HG03354 (cell line): Measurements from ENCODE around the gene GRXCR2.
"Not testable (repeated sequence)": the region's sequence is repeated elsewhere in the genome, so short reads cannot be mapped to it uniquely, and the experiment has no call there.

Experiments
- ATAC-seq: cut with Tn5 transposase; IDR thresholded peaks from one replicate; pipeline ENCODE4 v1.9.1; 2021; ENCODE audit warnings: mild to moderate bottlenecking; ENCODE audit not compliant: unreplicated experiment, poor library complexity, severe bottlenecking

Gene GRXCR2

DNA sequence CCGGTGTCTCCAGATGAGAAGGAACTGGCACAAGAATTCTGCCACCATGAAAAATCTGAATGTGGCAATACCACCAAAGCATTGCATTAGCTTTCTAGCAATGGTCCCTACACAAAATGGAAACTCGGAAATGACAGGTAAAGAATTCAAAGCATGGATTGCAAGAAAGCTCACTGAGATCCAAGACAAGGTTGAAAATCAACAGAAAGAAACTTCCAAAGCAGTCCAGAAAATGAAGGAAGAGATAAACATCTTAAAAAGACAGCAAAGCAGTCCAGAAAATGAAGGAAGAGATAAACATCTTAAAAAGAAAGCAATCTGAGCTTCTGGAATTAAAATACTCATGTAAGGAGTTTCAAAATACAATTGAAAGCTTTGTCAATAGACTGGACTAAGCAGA lies 16.8 kb upstream of the GRXCR2 start:
- ATAC-seq: no peak

GRCh38 chr5:145887976-145888574 lies 15.3 kb upstream of the GRXCR2 start:
- ATAC-seq: peak; percentile 66

- ATAC-seq: no peak
These were observed 14.4 kb upstream of the GRXCR2 start for GRCh38 chr5:145887217-145887616.

DNA sequence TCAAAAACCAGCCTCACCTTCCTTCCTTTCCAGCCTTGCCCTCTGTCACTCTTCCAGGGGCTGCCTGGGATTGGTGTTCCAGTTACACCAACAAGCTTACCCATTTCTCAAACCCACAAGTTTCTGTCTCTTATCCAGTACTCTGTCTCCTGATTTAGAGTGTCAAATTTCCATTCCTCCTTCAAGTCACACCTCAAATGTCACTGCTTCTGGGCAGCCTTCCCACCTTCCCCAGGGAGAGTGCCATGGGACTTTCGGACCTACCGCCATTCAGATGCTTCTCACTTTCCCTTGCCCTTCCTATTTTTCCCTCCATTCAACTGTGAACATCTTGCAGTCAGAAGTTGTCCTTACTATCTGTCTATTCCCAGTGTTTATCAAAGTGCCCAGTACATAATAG lies 2.0 kb upstream of the GRXCR2 start:
- ATAC-seq: no peak

DNA sequence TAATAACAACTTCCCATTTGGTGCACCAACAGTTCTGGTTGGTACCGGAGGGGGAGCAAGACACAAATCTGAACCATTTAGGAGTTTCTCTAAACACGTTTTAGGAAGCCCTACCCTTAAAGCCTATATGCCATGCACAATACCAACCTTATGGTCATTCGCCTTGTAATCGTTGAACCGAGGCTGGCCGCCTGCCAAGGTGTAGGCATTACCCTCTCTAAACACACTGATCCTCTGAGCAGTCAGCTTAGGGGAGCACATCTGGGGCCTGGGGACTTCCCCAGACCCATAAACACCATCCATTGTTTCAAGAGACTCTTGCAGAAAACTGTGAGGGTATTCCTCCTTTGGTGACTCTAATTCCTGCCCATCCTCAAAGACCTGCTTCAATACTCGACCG lies 328 bp downstream of the GRXCR2 start:
- ATAC-seq: no peak

DNA sequence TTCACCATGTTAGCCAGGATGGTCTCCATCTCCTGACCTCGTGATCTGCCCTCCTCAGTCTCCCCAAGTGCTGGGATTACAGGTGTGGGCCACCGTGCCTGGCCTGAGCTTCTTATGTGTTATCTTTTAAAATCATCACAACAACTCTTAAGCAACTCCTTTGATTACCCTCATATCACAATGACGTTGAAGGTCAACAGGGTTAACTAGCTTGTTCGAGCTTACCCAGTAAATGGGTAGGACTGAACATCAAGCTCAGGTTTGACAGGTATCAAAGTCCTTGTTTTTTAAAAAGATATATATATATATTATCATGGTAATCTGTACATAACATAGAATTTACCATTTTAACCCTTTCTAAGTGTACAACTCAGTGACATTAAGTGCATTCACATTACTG lies 3.1 kb downstream of the GRXCR2 start:
- ATAC-seq: no peak

DNA sequence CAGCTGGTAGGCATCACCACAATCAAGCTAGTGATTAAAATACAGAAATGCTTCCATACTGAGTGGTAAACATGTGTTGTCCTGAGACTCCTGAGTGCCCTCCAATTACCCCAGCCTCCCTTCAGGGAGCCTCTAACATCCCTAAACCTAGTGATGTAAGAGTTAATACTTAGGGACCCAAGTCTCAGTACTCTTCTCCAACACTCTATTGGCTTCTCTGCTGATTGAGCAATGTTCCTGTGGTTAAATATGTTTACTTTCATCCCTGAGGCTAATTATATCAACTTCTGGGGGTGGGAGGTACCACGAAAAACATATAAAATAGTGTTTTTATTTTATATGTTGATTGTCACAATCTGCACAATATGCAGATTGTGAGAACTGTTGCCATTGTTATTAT lies 5.0 kb downstream of the GRXCR2 start:
- ATAC-seq: no peak

- ATAC-seq: not testable (repeated sequence)
These were observed 8.4 kb downstream of the GRXCR2 start for GRCh38 chr5:145864432-145864831.

- ATAC-seq: no peak
These were observed 9.8 kb downstream of the GRXCR2 start for GRCh38 chr5:145863003-145863402.

- ATAC-seq: no peak
These were observed 12.9 kb downstream of the GRXCR2 start for GRCh38 chr5:145859897-145860296.

GRCh38 chr5:145859453-145859852 lies 13.4 kb downstream of the GRXCR2 start:
- ATAC-seq: no peak

DNA sequence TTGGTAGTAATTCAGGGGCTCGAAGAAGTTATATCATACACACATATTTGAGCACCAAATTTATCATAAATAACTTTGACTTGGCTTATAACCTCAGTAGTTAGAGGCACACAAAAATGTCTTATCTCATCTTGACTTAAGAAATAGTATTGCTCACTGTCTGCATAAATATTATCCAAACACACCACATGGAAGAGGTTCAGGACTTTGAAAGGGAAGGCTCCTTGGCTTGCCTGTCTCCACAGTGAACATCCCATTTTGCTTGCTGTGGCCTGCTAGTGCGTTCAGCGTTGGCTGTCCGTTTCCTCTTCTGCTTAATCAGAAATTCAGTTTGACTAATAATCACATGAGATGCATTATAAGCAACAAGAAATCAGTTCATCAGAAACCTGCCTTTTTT lies 13.9 kb downstream of the GRXCR2 start:
- no peak for ATAC-seq

DNA sequence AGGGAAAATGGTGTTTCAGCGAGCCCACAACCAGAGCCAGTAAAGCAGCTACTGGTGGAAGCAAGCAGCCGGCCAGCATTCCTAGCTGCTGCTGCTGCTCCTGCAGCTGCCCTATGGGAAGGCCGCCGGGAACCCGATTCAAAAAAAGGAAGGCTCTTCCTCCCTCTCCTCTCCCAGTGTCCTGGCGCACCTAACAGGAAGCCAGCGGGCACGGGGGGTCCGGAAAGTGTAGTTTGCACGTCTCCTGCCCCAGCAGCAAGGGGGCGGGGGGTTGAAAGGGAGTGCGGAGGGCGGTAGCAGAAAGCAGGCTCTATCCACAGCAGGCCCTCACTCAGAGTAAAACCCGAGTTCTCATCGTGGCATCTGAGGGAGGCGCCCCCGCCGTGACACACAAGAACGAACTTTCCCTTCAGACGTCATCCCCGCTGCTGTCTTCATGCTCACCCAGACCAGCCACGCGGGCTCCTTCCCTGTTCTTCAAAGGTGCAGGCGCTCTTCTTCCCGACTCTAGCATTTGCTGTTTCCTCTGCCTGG lies 16.5 kb downstream of the GRXCR2 start:
- no peak for ATAC-seq

DNA sequence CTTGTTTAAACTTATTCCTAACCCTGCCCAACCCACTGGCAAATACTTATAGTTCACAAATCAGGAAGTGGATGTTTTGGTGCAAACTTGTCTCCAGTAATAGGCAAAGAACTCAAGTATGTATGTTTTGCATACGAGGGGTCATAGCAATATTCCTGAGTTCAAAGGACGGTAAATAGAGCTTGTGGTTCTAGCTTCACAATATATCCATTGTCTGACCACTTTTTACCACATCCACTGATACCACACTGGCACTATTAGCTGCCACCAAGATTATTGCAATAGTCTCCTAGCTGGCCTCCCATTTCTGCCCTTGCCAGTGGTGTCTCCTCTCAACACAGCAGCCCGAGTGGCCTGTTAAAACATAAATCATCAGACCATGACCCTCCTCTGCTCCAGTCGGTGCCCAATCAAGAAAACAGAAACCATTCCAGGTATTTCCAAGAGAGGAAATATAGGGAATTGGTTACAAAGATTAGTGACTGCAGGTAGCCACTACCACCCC lies 17.0 kb downstream of the GRXCR2 start:
- no peak for ATAC-seq

DNA sequence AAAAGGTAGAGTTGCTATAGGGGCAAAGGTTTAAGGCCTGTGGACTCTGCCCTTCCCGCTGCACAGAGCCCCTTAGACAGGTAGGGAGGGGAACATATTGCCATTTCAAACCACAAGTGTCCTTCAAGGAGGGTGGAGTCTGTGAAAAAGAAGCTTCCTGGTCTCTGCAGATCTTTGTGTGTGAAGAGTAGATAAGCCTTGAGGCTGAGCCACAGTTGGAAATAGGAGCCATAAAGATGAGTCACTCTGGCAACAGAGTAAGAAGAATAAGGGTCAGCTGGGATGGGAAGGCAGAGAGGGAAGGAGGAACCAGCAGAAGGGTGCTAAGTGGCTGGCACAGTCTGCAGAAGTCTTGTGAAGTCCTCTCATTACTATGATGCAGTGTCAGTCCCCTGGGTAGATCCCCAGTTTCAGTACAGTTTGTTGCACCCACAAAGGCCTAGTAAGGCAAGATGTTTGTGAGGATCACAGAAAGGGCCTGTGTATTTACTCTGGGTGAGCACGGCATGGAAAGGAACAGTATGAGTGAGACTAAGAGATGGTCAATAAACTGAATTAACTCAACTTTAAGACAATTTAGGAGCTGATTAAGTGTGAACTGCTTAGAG lies 18.1 kb downstream of the GRXCR2 start:
- ATAC-seq: no peak

DNA sequence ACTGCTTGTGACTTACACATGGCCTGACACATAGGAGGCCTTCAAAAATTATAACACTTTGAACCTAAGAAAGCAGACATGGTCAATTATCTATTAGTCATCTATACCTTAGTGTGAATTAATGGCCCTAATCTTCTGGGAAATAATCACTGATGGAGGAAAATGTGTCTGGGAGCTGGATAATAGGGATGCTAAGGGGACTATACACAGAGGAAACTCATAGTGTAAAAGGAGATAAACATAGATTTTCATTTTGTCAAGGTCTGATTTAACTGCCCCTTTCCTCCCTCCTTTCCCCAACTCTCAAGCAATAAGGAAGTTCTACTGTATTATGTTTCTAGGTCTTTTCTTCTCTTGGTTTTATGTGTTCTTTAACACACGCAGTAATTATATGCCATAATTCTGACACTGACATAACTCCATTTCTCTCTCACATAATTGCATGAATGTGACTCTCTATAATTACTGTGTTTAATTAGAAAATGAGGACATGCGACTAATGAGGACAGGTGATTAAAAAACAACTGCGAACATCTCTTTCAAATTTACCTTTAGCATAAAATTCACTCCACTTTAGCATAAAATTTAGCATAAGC lies 18.9 kb downstream of the GRXCR2 start:
- no peak for ATAC-seq

DNA sequence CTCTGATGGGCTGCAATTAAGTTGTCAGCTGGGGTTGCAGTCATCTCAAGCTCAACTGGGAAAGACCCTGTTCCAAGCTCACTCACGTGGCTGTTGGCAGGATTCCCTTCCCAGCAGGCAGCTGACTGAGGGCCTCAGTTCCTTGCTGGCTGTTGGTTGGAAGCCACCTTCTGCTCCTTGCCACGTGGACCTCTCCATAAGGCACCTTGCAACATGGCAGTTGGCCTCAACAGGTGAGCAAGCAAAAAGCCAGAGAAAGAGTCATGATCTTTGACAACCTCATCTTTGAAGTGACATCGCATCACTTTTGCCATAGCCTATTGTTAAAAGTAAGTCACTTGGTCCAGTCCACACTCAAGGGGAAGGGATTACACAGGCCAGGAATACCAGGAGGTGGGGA lies 19.8 kb downstream of the GRXCR2 start:
- no peak for ATAC-seq

DNA sequence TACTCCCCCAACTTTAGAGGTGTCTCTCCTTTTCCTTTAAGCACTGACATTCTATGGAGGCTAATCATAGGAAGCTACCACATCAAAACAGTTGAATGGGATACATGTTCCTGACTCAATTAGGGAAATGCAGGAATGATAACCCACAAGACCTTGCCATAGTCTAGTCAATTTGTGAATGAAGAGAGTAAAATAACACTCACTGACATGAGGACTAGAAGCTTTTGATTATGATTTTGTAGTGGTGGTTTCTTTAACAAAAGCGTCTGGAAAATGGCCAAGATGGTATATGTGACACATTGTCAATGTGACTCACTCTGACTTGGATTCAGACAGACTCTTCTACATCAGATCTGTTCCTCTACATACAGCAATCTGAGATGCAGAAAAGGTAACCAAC lies 24.0 kb downstream of the GRXCR2 start:
- no peak for ATAC-seq

GRCh38 chr5:145847499-145848497 lies 25.0 kb downstream of the GRXCR2 start:
- ATAC-seq: no peak

- ATAC-seq: no peak
These were observed 26.7 kb downstream of the GRXCR2 start for GRCh38 chr5:145846081-145846480.
